Measurements from ENCODE around the gene FBXL13. TPM values are rescaled to one million over a fixed set of nuclear protein-coding genes. Genes with fewer than 3 reads are reported as not detected.

FBXL13 gene
- total RNA-seq, 2 donors from 2014 or later, result 0.95 to 2.5 TPM

- H3K27me3 ChIP-seq (replicated peaks; ENCODE audit: insufficient read depth), result no peaks in the 10 kb centered on the region
- H3K4me1 ChIP-seq (ENCODE audit: control insufficient read depth in 1 of 2, low read depth in 2 of 2), result peaks cover 11 to 28% of the 10 kb centered on the region in 2 donors
- no peak for ATAC-seq (ENCODE audit: insufficient number of reproducible peaks, low FRiP score, low read depth)
- TF ChIP-seq CTCF (IDR thresholded peaks at IDR 0.05), result no peak
- H3K9me3 ChIP-seq, result no peaks in the 10 kb centered on the region
- H3K27ac ChIP-seq, result peak overlapping the region in 1 of 2 donors; percentile 36
- no peaks in the 10 kb centered on the region for H3K36me3 ChIP-seq
- H3K4me3 ChIP-seq, result no peak overlapping the region
- DNase-seq (ENCODE audit: low spot score), result no peak
These were observed 201.0 kb downstream of the FBXL13 start for GRCh38 chr7:102873470-102874165.

- Histone ChIP-seq H3K27ac (peak overlapping the region in 1 of 2 donors; percentile 36), H3K9me3 (no peaks in the 10 kb centered on the region), H3K36me3 (no peaks in the 10 kb centered on the region), H3K4me3 (no peak overlapping the region), H3K27me3 (replicated peaks; ENCODE audit: insufficient read depth) (no peaks in the 10 kb centered on the region), H3K4me1 (ENCODE audit: control insufficient read depth in 1 of 2, low read depth in 2 of 2) (peaks cover 11 to 28% of the 10 kb centered on the region in 2 donors)
- no peak for DNase-seq (ENCODE audit: low spot score)
- no peak for ATAC-seq (ENCODE audit: insufficient number of reproducible peaks, low FRiP score, low read depth)
- no peak for TF ChIP-seq CTCF (IDR thresholded peaks at IDR 0.05)
These were observed 202.1 kb downstream of the FBXL13 start for GRCh38 chr7:102872460-102872859.

GRCh38 chr7:102869195-102869594 lies 205.4 kb downstream of the FBXL13 start:
- Histone ChIP-seq H3K9me3 (no peaks in the 10 kb centered on the region), H3K4me3 (no peak overlapping the region), H3K27ac (no peak overlapping the region), H3K4me1 (ENCODE audit: control insufficient read depth in 1 of 2, low read depth in 2 of 2) (peaks cover 0 to 6% of the 10 kb centered on the region in 2 donors), H3K36me3 (no peaks in the 10 kb centered on the region), H3K27me3 (replicated peaks; ENCODE audit: insufficient read depth) (no peaks in the 10 kb centered on the region)
- TF ChIP-seq CTCF (IDR thresholded peaks at IDR 0.05), result no peak
- DNase-seq (ENCODE audit: low spot score) (no peak), ATAC-seq (ENCODE audit: insufficient number of reproducible peaks, low FRiP score, low read depth) (no peak)

GRCh38 chr7:102866535-102867215 lies 207.9 kb downstream of the FBXL13 start:
- ATAC-seq (ENCODE audit: insufficient number of reproducible peaks, low FRiP score, low read depth), result no peak
- H3K9me3 ChIP-seq, result no peaks in the 10 kb centered on the region
- H3K27me3 ChIP-seq (replicated peaks; ENCODE audit: insufficient read depth), result no peaks in the 10 kb centered on the region
- H3K4me1 ChIP-seq (ENCODE audit: control insufficient read depth in 1 of 2, low read depth in 2 of 2), result no peaks in the 10 kb centered on the region
- H3K27ac ChIP-seq, result no peak overlapping the region
- H3K4me3 ChIP-seq, result no peak overlapping the region
- no peak for TF ChIP-seq CTCF (IDR thresholded peaks at IDR 0.05)
- no peaks in the 10 kb centered on the region for H3K36me3 ChIP-seq
- no peak for DNase-seq (ENCODE audit: low spot score)

GRCh38 chr7:102864958-102865357 lies 209.6 kb downstream of the FBXL13 start:
- H3K27me3 ChIP-seq (replicated peaks; ENCODE audit: insufficient read depth), result no peaks in the 10 kb centered on the region
- no peaks in the 10 kb centered on the region for H3K9me3 ChIP-seq
- TF ChIP-seq CTCF (IDR thresholded peaks at IDR 0.05), result no peak
- no peak overlapping the region for H3K4me3 ChIP-seq
- peaks cover 0 to 5% of the 10 kb centered on the region in 2 donors for H3K4me1 ChIP-seq (ENCODE audit: control insufficient read depth in 1 of 2, low read depth in 2 of 2)
- no peak for DNase-seq (ENCODE audit: low spot score)
- H3K27ac ChIP-seq, result no peak overlapping the region
- no peak for ATAC-seq (ENCODE audit: insufficient number of reproducible peaks, low FRiP score, low read depth)
- no peaks in the 10 kb centered on the region for H3K36me3 ChIP-seq

All from thoracic aorta (tissue), 2 donors.